SK-N-SH (cell line): ENCODE measurements around the gene RASA3. TPM values are rescaled to one million over a fixed set of nuclear protein-coding genes. Genes with fewer than 3 reads are reported as not detected.

Experiments
- CTCF ChIA-PET: fragments of 300-600, 350-600 bp; formaldehyde crosslinking; extraction: SDS; loops from one replicate; lab custom pipeline; 2021; lab: Yijun Ruan, JAX
- POLR2A ChIA-PET: fragments of 350-600 bp; sonication (Branson Sonifier 250); formaldehyde crosslinking; extraction: SDS; loops from one replicate; lab custom pipeline; 2020; ENCODE audit warnings: antibody characterized with exemption, inconsistent platforms; lab: Yijun Ruan, JAX
- DNase-seq: peaks from one replicate; pipeline ENCODE4 v3.0.0; 2012
- H2AFZ ChIP-seq: fragments of 200-600 bp; sonication (generic); 2 replicates; pipeline ENCODE4 v1.8.1; 2016; ENCODE audit warnings: antibody characterized with exemption, mild to moderate bottlenecking, low read depth
- H3F3A ChIP-seq: fragments of 200-600 bp; sonication (generic); replicated peaks from 2 replicates; pipeline ENCODE3; 2016; ENCODE audit warnings: antibody characterized with exemption, mild to moderate bottlenecking; ENCODE audit not compliant: insufficient read depth
- H3K27ac ChIP-seq, 2 experiments: fragments of 200-500 bp in 1 of 2; fragments of 200-600 bp in 1 of 2; sonication (Bioruptor generic) in 1 of 2; sonication (generic), shearing (Covaris generic) in 1 of 2; 2 replicates each; pipeline versions ENCODE4 v1.5.1 to v1.6.1; 2014 to 2016; ENCODE audit warnings: low read depth in 2 of 2, inconsistent platforms in 1 of 2, low read length in 1 of 2, mild to moderate bottlenecking in 1 of 2, mixed read lengths in 1 of 2
- H3K27me3 ChIP-seq: fragments of 200-600 bp; sonication (generic), shearing (Covaris generic); 2 replicates; pipeline ENCODE4 v1.6.1; 2016; ENCODE audit warnings: mixed run types; ENCODE audit not compliant: insufficient read depth
- H3K36me3 ChIP-seq, 2 experiments: fragments of 200-500 bp in 1 of 2; fragments of 200-600 bp in 1 of 2; sonication (Bioruptor generic) in 1 of 2; sonication (generic) in 1 of 2; replicated peaks in 1 of 2; 2 replicates each; pipeline versions ENCODE3 to v1.5.1; 2014 to 2016; ENCODE audit warnings: low read length in 1 of 2, mild to moderate bottlenecking in 1 of 2; ENCODE audit not compliant: insufficient read depth in 2 of 2, control insufficient read depth in 1 of 2
- H3K4me1 ChIP-seq, 2 experiments: fragments of 200-500 bp in 1 of 2; fragments of 200-600 bp in 1 of 2; sonication (Bioruptor generic) in 1 of 2; sonication (generic), shearing (Covaris generic) in 1 of 2; 2 replicates each; pipeline versions ENCODE4 v1.5.1 to v1.6.1; 2014 to 2016; ENCODE audit warnings: low read depth in 1 of 2, low read length in 1 of 2, mixed run types in 1 of 2; ENCODE audit not compliant: insufficient read depth in 2 of 2, control insufficient read depth in 1 of 2
- H3K4me2 ChIP-seq: fragments of 200-600 bp; sonication (generic), shearing (Covaris generic); 2 replicates; pipeline ENCODE4 v1.6.1; 2017; ENCODE audit warnings: mixed run types
- H3K4me3 ChIP-seq, 2 experiments: fragments of 200-500 bp in 1 of 2; fragments of 200-600 bp in 1 of 2; sonication (Bioruptor generic) in 1 of 2; sonication (generic), shearing (Covaris generic) in 1 of 2; 2 replicates each; pipeline versions ENCODE4 v1.5.1 to v1.8.1; 2014 to 2016; ENCODE audit warnings: low read depth in 2 of 2, inconsistent platforms in 1 of 2, low read length in 1 of 2, mild to moderate bottlenecking in 1 of 2, mixed read lengths in 1 of 2, moderate library complexity in 1 of 2
- H3K79me2 ChIP-seq: fragments of 200-600 bp; sonication (generic); 2 replicates; pipeline ENCODE4 v1.8.1; 2017; ENCODE audit warnings: mild to moderate bottlenecking; ENCODE audit not compliant: insufficient read depth
- H3K9ac ChIP-seq: fragments of 200-600 bp; sonication (generic); 2 replicates; pipeline ENCODE4 v1.6.1; 2017; ENCODE audit warnings: mixed run types
- H3K9me2 ChIP-seq: fragments of 200-600 bp; sonication (generic); 2 replicates; pipeline ENCODE4 v1.6.1; 2017; ENCODE audit warnings: mixed run types
- H3K9me3 ChIP-seq: fragments of 200-600 bp; sonication (generic); 2 replicates; pipeline ENCODE4 v1.6.1; 2017; ENCODE audit warnings: mixed run types, mild to moderate bottlenecking, moderate library complexity
- H4K20me1 ChIP-seq: fragments of 200-600 bp; sonication (generic); 2 replicates; pipeline ENCODE4 v1.6.1; 2017; ENCODE audit warnings: mild to moderate bottlenecking, mixed run types; ENCODE audit not compliant: insufficient read depth
- CHD2 ChIP-seq: fragments of 150-350 bp; IDR thresholded peaks from 2 replicates; pipeline ENCODE4 v1.6.1; 2018; ENCODE audit warnings: low read length; ENCODE audit not compliant: partially characterized antibody
- CTCF ChIP-seq: fragments of 200-600 bp; sonication (generic); IDR thresholded peaks from 2 replicates; pipeline ENCODE4 v1.6.1; 2017; ENCODE audit warnings: antibody characterized with exemption, mild to moderate bottlenecking, moderate library complexity
- ELF1 ChIP-seq: IDR thresholded peaks from 2 replicates; pipeline ENCODE4 v1.4.0; 2012
- EZH2phosphoT487 ChIP-seq: fragments of 200-600 bp; sonication (generic); IDR thresholded peaks from 2 replicates; pipeline ENCODE4 v1.6.1; 2017; ENCODE audit warnings: low read depth, mixed run types, mild to moderate bottlenecking, antibody characterized with exemption, moderate library complexity, borderline replicate concordance
- FOSL2 ChIP-seq: IDR thresholded peaks from 2 replicates; pipeline ENCODE4 v1.4.0; 2012; ENCODE audit warnings: low read depth, mild to moderate bottlenecking, moderate library complexity, borderline replicate concordance
- FOXJ3 ChIP-seq: sonication (generic); formaldehyde crosslinking; IDR thresholded peaks from 2 replicates; pipeline ENCODE4 v1.5.1; 2020; ENCODE audit warnings: mild to moderate bottlenecking, missing genetic modification reagents
- GABPA ChIP-seq: IDR thresholded peaks from 2 replicates; pipeline ENCODE4 v1.4.0; 2012; ENCODE audit warnings: low read depth, mild to moderate bottlenecking
- JUND ChIP-seq: IDR thresholded peaks from 2 replicates; pipeline ENCODE4 v1.4.0; 2012
- MAX ChIP-seq: IDR thresholded peaks from 2 replicates; pipeline ENCODE4 v1.4.0; 2012; ENCODE audit warnings: low read depth
- NFIC ChIP-seq: IDR thresholded peaks from 2 replicates; pipeline ENCODE4 v1.4.0; 2012; ENCODE audit warnings: borderline replicate concordance
- POLR2AphosphoS5 ChIP-seq: IDR thresholded peaks from 2 replicates; pipeline ENCODE4 v1.6.1; 2012; ENCODE audit warnings: low read depth, low read length
- RCOR1 ChIP-seq: fragments of 150-350 bp; IDR thresholded peaks from 2 replicates; pipeline ENCODE4 v1.6.1; 2017; ENCODE audit warnings: antibody characterized with exemption, low read length
- RXRA ChIP-seq: IDR thresholded peaks from 2 replicates; pipeline ENCODE4 v1.4.0; 2012; ENCODE audit warnings: low read depth, mild to moderate bottlenecking, borderline replicate concordance
- SIN3A ChIP-seq: IDR thresholded peaks from 2 replicates; pipeline ENCODE4 v1.6.1; 2012; ENCODE audit warnings: low read depth, mild to moderate bottlenecking, low read length, moderate library complexity, borderline replicate concordance
- SMC3 ChIP-seq: IDR thresholded peaks from 2 replicates; pipeline ENCODE4 v1.6.1; 2012; ENCODE audit warnings: low read depth, low read length, improper control_type of control experiment
- TAF1 ChIP-seq: IDR thresholded peaks from 2 replicates; pipeline ENCODE4 v1.6.1; 2012; ENCODE audit warnings: low read depth, mild to moderate bottlenecking, low read length, moderate library complexity, borderline replicate concordance
- TEAD4 ChIP-seq: IDR thresholded peaks from 2 replicates; pipeline ENCODE4 v1.4.0; 2012; ENCODE audit warnings: mild to moderate bottlenecking, borderline replicate concordance; ENCODE audit not compliant: insufficient read depth
- whole genome bisulfite sequencing: methylation state at CpG from one replicate; pipeline ENCODE4 v1.1.6; 2017; ENCODE audit warnings: low lambda C conversion rate; 5-methylcytosine and 5-hydroxymethylcytosine counted together
- polyA plus RNA-seq, 3 experiments: library from polyadenylated mRNA; depleted of rRNA; stranded (reverse); fragments of >200 nt; gene quantifications; 2 replicates each; pipeline ENCODE4 v1.2.3, GENCODE V29; 2012

RASA3 gene
- polyA plus RNA-seq, 1 of the 3 experiments (the other 2 are of a cell fraction): 25.1 TPM

GRCh38 chr13:114142640-114143490 is 10.4 kb upstream of the RASA3 start (continued):
- no peak for TF ChIP-seq NFIC

GRCh38 chr13:114142137-114142550 is 9.7 kb upstream of the RASA3 start:
- no peaks in the 10 kb centered on the region for H4K20me1 ChIP-seq
- H3K4me1 ChIP-seq: peaks cover 0 to 18% of the 10 kb centered on the region in 2 experiments; a peak in 1 of 4 replicates
- no peaks in the 10 kb centered on the region for H3K9me2 ChIP-seq
- peaks cover 4% of the 10 kb centered on the region for H3F3A ChIP-seq
- no peak overlapping the region for H3K4me3 ChIP-seq
- WGBS: 88% methylated on average over 6 of the region's 6 CpGs
- H3K79me2 ChIP-seq: no peaks in the 10 kb centered on the region
- H3K27me3 ChIP-seq: no peaks in the 10 kb centered on the region
- H3K36me3 ChIP-seq: no peaks in the 10 kb centered on the region
- no peak overlapping the region for H2AFZ ChIP-seq
- peak; percentile 25 for DNase-seq
- no peak overlapping the region for H3K27ac ChIP-seq
- CTCF ChIA-PET: no interaction called here
- no peaks in the 10 kb centered on the region for H3K9me3 ChIP-seq
- H3K4me2 ChIP-seq: no peak overlapping the region
- TF ChIP-seq RCOR1 (no peak), SIN3A (no peak), TAF1 (no peak)
- TF ChIP-seq, all 33 proteins: peak for 0
- POLR2A ChIA-PET: no interaction called here
- H3K9ac ChIP-seq: no peak overlapping the region

GRCh38 chr13:114141261-114141996 is 9.0 kb upstream of the RASA3 start:
- TF ChIP-seq CHD2 (no peak), SMC3 (no peak), EZH2phosphoT487 (no peak), POLR2AphosphoS5 (no peak), FOSL2 (no peak), RCOR1 (no peak), TAF1 (no peak), TEAD4 (no peak), RXRA (no peak), ELF1 (no peak), MAX (no peak), GABPA (no peak), JUND (no peak), CTCF (no peak), FOXJ3 (CRISPR knock-in tag) (no peak)
- no peaks in the 10 kb centered on the region for H3K36me3 ChIP-seq
- H3K27ac ChIP-seq: no peak overlapping the region
- no peaks in the 10 kb centered on the region for H4K20me1 ChIP-seq
- no peaks in the 10 kb centered on the region for H3K9me2 ChIP-seq
- no peaks in the 10 kb centered on the region for H3K27me3 ChIP-seq
- peaks cover 4% of the 10 kb centered on the region for H3F3A ChIP-seq
- H3K79me2 ChIP-seq: no peaks in the 10 kb centered on the region
- no peak overlapping the region for H3K4me3 ChIP-seq
- H2AFZ ChIP-seq: no peak overlapping the region
- H3K9ac ChIP-seq: no peak overlapping the region
- H3K4me1 ChIP-seq: peaks cover 0 to 18% of the 10 kb centered on the region in 2 experiments; a peak in 1 of 4 replicates
- no peak for DNase-seq
- ChIA-PET POLR2A (no interaction called here), CTCF (no interaction called here)
- no peak overlapping the region for H3K4me2 ChIP-seq
- H3K9me3 ChIP-seq: no peaks in the 10 kb centered on the region
- WGBS: 77% methylated on average over 15 of the region's 15 CpGs
